Chondrocyte (in vitro differentiated cells): Measurements from ENCODE around the gene SEC61B. TPM values are rescaled to one million over a fixed set of nuclear protein-coding genes. Genes with fewer than 3 reads are reported as not detected.
"Not testable (repeated sequence)": the region's sequence is repeated elsewhere in the genome, so short reads cannot be mapped to it uniquely, and the experiment has no call there.

Source experiments
- DNase-seq: peaks from one replicate; pipeline ENCODE4 v3.0.0; 2021; ENCODE audit warnings: mixed read lengths, low spot score
- H3K27ac Mint-ChIP-seq: one replicate; pipeline ENCODE4 v1.8.0; 2021; ENCODE audit warnings: mild to moderate bottlenecking, moderate library complexity, mixed read lengths; ENCODE audit not compliant: unreplicated experiment
- H3K27me3 Mint-ChIP-seq: 2 replicates; pipeline ENCODE4 v1.8.0; 2021; ENCODE audit warnings: low read depth, mixed read lengths
- H3K36me3 Mint-ChIP-seq: 2 replicates; pipeline ENCODE4 v1.8.0; 2021; ENCODE audit warnings: low read depth, mixed read lengths
- H3K4me1 Mint-ChIP-seq: 2 replicates; pipeline ENCODE4 v1.8.0; 2021; ENCODE audit warnings: low read depth, mild to moderate bottlenecking, mixed read lengths
- H3K4me3 Mint-ChIP-seq: one replicate; pipeline ENCODE4 v1.8.0; 2021; ENCODE audit warnings: mild to moderate bottlenecking, moderate library complexity, mixed read lengths; ENCODE audit not compliant: unreplicated experiment
- H3K9me3 Mint-ChIP-seq: 2 replicates; pipeline ENCODE4 v1.8.0; 2021; ENCODE audit warnings: low read depth, mixed read lengths
- total RNA-seq: library from RNA; stranded (reverse); gene quantifications from 3 replicates; pipeline ENCODE4 v1.2.1, GENCODE V29; 2021
- TF ChIP-seq, protein P1 (sequence below): fragments of 200-600 bp; sonication (generic); IDR thresholded peaks from 2 replicates; pipeline ENCODE4 v1.5.0; 2021; ENCODE audit warnings: antibody characterized with exemption, mild to moderate bottlenecking, moderate library complexity

Gene SEC61B
- total RNA-seq, 1 donor from 2014 or later, result 167 TPM

DNA sequence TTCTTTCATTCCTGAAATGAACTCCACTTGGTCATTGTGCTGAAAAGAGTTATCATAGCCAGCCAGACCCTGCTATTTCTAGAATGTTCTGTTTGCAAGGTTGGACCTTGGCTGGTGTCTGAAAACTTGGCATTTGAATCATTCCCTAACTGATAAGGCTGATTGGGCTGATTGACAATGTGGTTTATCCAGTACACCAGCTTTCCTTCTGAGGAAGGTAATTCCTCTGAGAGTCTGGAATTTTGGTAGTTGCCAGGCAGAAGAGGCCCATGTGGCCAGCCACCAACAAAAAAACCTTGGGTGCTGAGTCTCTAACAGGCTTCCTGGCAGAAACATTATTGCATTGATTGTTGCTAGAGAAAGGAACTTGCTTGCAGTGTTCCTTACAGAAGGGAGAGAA lies 15.3 kb downstream of the SEC61B start:
- DNase-seq, result no peak
- Mint-ChIP-seq H3K9me3 (no peaks in the 10 kb centered on the region), H3K27me3 (no peaks in the 10 kb centered on the region), H3K36me3 (peaks cover 11% of the 10 kb centered on the region), H3K27ac (no peak overlapping the region), H3K4me3 (no peak overlapping the region), H3K4me1 (peaks cover 7% of the 10 kb centered on the region)
- TF ChIP-seq, protein P1, sequence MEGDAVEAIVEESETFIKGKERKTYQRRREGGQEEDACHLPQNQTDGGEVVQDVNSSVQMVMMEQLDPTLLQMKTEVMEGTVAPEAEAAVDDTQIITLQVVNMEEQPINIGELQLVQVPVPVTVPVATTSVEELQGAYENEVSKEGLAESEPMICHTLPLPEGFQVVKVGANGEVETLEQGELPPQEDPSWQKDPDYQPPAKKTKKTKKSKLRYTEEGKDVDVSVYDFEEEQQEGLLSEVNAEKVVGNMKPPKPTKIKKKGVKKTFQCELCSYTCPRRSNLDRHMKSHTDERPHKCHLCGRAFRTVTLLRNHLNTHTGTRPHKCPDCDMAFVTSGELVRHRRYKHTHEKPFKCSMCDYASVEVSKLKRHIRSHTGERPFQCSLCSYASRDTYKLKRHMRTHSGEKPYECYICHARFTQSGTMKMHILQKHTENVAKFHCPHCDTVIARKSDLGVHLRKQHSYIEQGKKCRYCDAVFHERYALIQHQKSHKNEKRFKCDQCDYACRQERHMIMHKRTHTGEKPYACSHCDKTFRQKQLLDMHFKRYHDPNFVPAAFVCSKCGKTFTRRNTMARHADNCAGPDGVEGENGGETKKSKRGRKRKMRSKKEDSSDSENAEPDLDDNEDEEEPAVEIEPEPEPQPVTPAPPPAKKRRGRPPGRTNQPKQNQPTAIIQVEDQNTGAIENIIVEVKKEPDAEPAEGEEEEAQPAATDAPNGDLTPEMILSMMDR, result no peak

DNA sequence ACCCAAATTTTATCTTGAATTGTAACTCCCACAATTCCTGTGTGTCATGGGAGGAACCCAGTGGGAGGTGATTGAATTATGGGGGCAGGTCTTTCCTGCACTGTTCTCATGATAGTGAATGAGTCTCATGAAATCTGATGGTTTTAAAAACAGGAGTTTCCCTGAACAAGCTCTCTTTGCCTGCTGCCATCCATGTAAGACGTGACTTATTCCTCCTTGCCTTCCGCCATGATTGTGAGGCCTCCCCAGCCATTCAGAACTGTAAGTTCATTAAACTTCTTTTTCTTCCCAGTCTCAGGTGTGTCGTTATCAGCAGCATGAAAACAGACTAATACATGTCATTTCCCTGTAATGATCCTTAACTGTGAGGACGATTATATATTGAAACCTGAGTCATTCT lies 15.8 kb downstream of the SEC61B start:
- H3K27me3 Mint-ChIP-seq, H3K4me1 Mint-ChIP-seq, H3K9me3 Mint-ChIP-seq, DNase-seq, H3K4me3 Mint-ChIP-seq, H3K27ac Mint-ChIP-seq: not testable (repeated sequence)
- peaks cover 14% of the 10 kb centered on the region for H3K36me3 Mint-ChIP-seq

DNA sequence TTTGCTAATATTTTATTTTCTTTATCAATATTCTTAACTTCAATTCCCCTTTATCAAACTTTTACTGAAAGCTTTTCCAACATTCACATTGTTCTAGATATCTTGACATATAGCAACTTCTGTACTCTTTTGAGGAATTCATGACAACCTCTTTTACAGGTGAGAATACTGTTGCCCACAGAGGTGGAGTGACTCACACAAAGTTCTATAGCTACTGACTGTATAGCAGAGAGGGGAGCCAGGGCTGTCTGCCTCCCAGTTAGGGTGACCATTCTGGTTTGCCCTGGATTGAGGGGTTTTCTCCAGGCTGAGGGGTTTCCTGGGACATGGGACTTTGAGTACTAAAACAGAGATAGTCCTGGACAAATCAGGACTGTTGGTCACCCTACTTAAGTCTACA lies 16.2 kb downstream of the SEC61B start:
- H3K27ac Mint-ChIP-seq, result no peak overlapping the region
- no peak for DNase-seq
- H3K4me3 Mint-ChIP-seq, result no peak overlapping the region
- TF ChIP-seq, protein P1, result no peak
- H3K27me3 Mint-ChIP-seq, result no peaks in the 10 kb centered on the region
- H3K4me1 Mint-ChIP-seq, result peaks cover 7% of the 10 kb centered on the region
- no peaks in the 10 kb centered on the region for H3K9me3 Mint-ChIP-seq
- peaks cover 13% of the 10 kb centered on the region for H3K36me3 Mint-ChIP-seq

DNA sequence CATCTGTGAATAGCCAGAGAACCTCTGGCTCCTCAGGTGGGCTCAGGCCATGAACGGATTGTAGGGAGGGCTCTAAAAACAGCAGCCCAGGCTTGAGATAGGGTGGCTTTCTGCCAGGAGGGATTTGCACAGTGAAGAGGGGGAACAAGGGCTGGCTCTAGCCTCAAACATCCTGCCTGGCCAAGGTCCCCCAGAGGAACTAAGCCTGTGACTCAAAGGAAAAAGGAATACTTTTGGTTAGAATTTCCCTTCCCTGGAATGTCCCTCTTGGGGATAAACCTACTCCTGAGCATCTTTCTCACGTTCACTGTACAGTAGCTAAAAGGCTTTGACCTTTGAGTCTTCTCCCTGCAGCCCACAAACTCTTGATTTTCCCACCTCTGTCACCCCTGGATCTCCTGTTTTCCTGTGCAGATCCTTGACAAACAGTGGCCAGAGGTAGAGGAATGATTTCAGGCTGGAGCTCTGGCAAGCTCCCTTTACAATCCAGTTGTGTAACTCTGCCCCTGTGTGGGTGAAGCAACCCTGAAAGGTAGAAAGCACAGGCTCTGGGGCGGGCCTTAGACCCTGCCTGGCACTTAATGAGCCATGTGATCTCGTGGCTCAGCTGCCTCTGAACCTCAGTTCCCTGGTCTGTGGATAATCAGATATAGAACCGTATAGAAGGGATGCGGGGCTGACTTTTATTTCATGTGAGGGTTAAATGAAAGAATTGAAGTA lies 17.4 kb downstream of the SEC61B start:
- Mint-ChIP-seq H3K4me3 (no peak overlapping the region), H3K27me3 (no peaks in the 10 kb centered on the region), H3K27ac (peak overlapping the region; percentile 32), H3K4me1 (peaks cover 7% of the 10 kb centered on the region), H3K36me3 (peaks cover 13% of the 10 kb centered on the region), H3K9me3 (no peaks in the 10 kb centered on the region)
- TF ChIP-seq, protein P1, result no peak
- DNase-seq, result no peak

DNA sequence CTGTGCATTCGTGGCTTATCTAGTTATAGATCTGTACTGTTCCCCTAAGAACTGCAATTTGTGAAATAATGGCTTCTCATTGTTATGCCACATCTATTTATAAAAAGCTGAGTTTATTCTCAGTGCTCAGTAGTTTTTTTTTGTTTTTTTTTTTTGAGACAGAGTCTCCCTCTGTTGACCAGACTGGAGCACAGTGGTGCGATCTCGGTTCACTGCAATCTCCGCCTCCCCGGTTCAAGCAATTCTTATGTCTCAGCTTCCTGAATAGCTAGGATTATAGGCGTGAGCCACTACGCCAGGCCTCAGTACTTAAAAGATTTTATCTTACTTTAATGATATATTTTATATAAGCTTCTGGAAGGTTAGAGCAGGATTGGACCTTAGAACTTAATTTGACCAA lies 19.0 kb downstream of the SEC61B start:
- Mint-ChIP-seq H3K4me1 (peaks cover 7% of the 10 kb centered on the region), H3K36me3 (peaks cover 13% of the 10 kb centered on the region), H3K27ac (no peak overlapping the region), H3K27me3 (no peaks in the 10 kb centered on the region), H3K9me3 (no peaks in the 10 kb centered on the region), H3K4me3 (no peak overlapping the region)
- TF ChIP-seq, protein P1, result peak; percentile 42
- DNase-seq, result no peak
